T-helper 2 cell treated with Interferon-gamma antibody and Interleukin-4, amounts not matched to agents 100 ng/mL and 5 ng/mL, for 36 hours (primary cell): ENCODE results near the gene TBC1D22A. TPM values are rescaled to one million over a fixed set of nuclear protein-coding genes. Genes with fewer than 3 reads are reported as not detected.

Experiments used
- intact Hi-C: fragments of 100-400 bp; cut with micrococcal nuclease; formaldehyde crosslinking; loops from one replicate; pipeline ENCODE4 v1.15.1; 2023
- total RNA-seq: library from RNA; stranded (reverse); gene quantifications from 2 replicates; pipeline ENCODE4 v1.2.3, GENCODE V29; 2022

The TBC1D22A gene
- total RNA-seq, 1 donor from 2014 or later, result 32.8 TPM

- intact Hi-C loops, result no loop called here
Measured at GRCh38 chr22:46948411-46949144, 186.1 kb downstream of the TBC1D22A start.

GRCh38 chr22:46951350-46951749 lies 188.9 kb downstream of the TBC1D22A start:
- intact Hi-C loops, result no loop called here

- intact Hi-C loops, result no loop called here
Measured at GRCh38 chr22:46951973-46952372, 189.5 kb downstream of the TBC1D22A start.

- intact Hi-C loops, result no loop called here
Measured at GRCh38 chr22:46953968-46954765, 191.7 kb downstream of the TBC1D22A start.

GRCh38 chr22:46954781-46955180 lies 192.3 kb downstream of the TBC1D22A start:
- intact Hi-C loops, result no loop called here

GRCh38 chr22:46956498-46957215 lies 194.2 kb downstream of the TBC1D22A start:
- intact Hi-C loops, result no loop called here

GRCh38 chr22:46957521-46957920 lies 195.1 kb downstream of the TBC1D22A start:
- intact Hi-C loops, result no loop called here

- intact Hi-C loops, result no loop called here
Measured at GRCh38 chr22:46958191-46958590, 195.7 kb downstream of the TBC1D22A start.

GRCh38 chr22:46958658-46959057 lies 196.2 kb downstream of the TBC1D22A start:
- intact Hi-C loops, result no loop called here

GRCh38 chr22:46959369-46959768 lies 196.9 kb downstream of the TBC1D22A start:
- intact Hi-C loops, result no loop called here

GRCh38 chr22:46961591-46962295 lies 199.3 kb downstream of the TBC1D22A start:
- intact Hi-C loops, result no loop called here

- intact Hi-C loops, result no loop called here
Measured at GRCh38 chr22:46962406-46962805, 200.0 kb downstream of the TBC1D22A start.

- intact Hi-C loops, result no loop called here
Measured at GRCh38 chr22:46963672-46964545, 201.5 kb downstream of the TBC1D22A start.

- intact Hi-C loops, result no loop called here
Measured at GRCh38 chr22:46964773-46965550, 202.5 kb downstream of the TBC1D22A start.

GRCh38 chr22:46965555-46966494 lies 203.4 kb downstream of the TBC1D22A start:
- intact Hi-C loops, result no loop called here

GRCh38 chr22:46966495-46966845 lies 204.0 kb downstream of the TBC1D22A start:
- intact Hi-C loops, result no loop called here

- intact Hi-C loops, result no loop called here
Measured at GRCh38 chr22:46966846-46967245, 204.4 kb downstream of the TBC1D22A start.
